Measurements from ENCODE around the gene ZNF569. TPM values are rescaled to one million over a fixed set of nuclear protein-coding genes. Genes with fewer than 3 reads are reported as not detected.

ZNF569 gene
- total and polyA plus RNA-seq, 10 of the 15 experiments (the other 5 are each of a cell fraction or from before 2014, with no cell fraction given), result 0.82 to 4.3 (median 2.3) TPM

GRCh38 chr19:37466798-37467607 is at the start of gene ZNF569 (continued):
- no peak for TF ChIP-seq NRF1 (conservative IDR thresholded peaks at IDR 0.05; ENCODE audit: low read depth, low read length)
- TF ChIP-seq ESRRA (IDR thresholded peaks at IDR 0.05; ENCODE audit: low read length), result 0 out of 2 replicates have a peak, but pooled peaks have one; percentile 52
- TF ChIP-seq E2F4 (IDR thresholded peaks at IDR 0.05; ENCODE audit: low read depth, low read length), result peak; percentile 26; the same call in 1 of the 2 replicates
- TF ChIP-seq NBN (IDR thresholded peaks at IDR 0.05), result 0 out of 2 replicates have a peak, but pooled peaks have one; percentile 44
- TF ChIP-seq GABPA (IDR thresholded peaks at IDR 0.05; ENCODE audit: low read depth), result peak; percentile 97
- peak; percentile 43; the same call in 1 of the 2 replicates for TF ChIP-seq MEF2A (IDR thresholded peaks at IDR 0.05; ENCODE audit: insufficient read depth, low read depth, low read length)
- peak; percentile 51 for TF ChIP-seq SP1 (IDR thresholded peaks at IDR 0.05; ENCODE audit: low read depth, low read length)
- TF ChIP-seq BMI1 (IDR thresholded peaks at IDR 0.05; ENCODE audit: borderline replicate concordance), result no peak
- 0 out of 2 replicates have a peak, but pooled peaks have one; percentile 28 for TF ChIP-seq TARDBP (IDR thresholded peaks at IDR 0.05; ENCODE audit: borderline replicate concordance)
- TF ChIP-seq SMC3 (IDR thresholded peaks at IDR 0.05; ENCODE audit: borderline replicate concordance, low read length), result peak; percentile 15
- TF ChIP-seq CREM (IDR thresholded peaks at IDR 0.05; ENCODE audit: low read depth), result peak; percentile 82
- 0 out of 4 replicates have a peak, but pooled peaks of 1 of the 2 experiments have one; percentile 16 for TF ChIP-seq EP300 (IDR thresholded peaks at IDR 0.05; ENCODE audit: borderline replicate concordance in 1 of 2, control insufficient read depth in 1 of 2, low read depth in 2 of 2, low read length in 2 of 2)
- peak; percentile 94 for TF ChIP-seq ZBTB11 (CRISPR knock-in tag; IDR thresholded peaks at IDR 0.05)
- TF ChIP-seq RBBP5 (conservative IDR thresholded peaks at IDR 0.05), result no peak
- no peak for TF ChIP-seq ZSCAN29 (IDR thresholded peaks at IDR 0.05)
- TF ChIP-seq CHD2 (IDR thresholded peaks at IDR 0.05; ENCODE audit: borderline replicate concordance, low read depth, low read length), result peak; percentile 87
- TF ChIP-seq SMAD5 (IDR thresholded peaks at IDR 0.05; ENCODE audit: low read depth), result no peak
- no peak for TF ChIP-seq SKIL (IDR thresholded peaks at IDR 0.05; ENCODE audit: low read depth, poor library complexity, severe bottlenecking)
